ENCODE results near the gene ARHGAP24.

The ARHGAP24 gene

DNA sequence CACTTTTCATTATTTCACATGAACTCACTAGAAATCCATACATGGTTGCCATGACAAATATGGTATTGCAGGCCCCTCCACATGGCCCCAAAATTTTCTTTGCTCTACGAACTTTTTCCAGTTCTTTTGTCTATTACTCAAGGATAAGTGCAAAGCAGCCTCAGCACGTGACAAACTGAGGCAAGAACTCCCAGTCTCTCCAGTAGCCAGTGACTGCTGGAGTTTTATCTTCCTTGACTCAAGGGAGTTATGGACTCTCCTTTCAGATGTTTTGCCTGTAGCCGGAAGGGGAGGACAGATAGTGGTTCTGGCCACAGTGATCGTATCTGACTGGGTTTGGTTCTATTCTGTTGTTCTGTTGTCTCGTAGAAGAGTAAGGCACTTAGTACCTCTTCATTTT lies 105.5 kb downstream of the ARHGAP24 start:
- TF ChIP-seq ZFX (IDR thresholded peaks at IDR 0.05; ENCODE audit: borderline replicate concordance): no peak
- TF ChIP-seq, protein P1, sequence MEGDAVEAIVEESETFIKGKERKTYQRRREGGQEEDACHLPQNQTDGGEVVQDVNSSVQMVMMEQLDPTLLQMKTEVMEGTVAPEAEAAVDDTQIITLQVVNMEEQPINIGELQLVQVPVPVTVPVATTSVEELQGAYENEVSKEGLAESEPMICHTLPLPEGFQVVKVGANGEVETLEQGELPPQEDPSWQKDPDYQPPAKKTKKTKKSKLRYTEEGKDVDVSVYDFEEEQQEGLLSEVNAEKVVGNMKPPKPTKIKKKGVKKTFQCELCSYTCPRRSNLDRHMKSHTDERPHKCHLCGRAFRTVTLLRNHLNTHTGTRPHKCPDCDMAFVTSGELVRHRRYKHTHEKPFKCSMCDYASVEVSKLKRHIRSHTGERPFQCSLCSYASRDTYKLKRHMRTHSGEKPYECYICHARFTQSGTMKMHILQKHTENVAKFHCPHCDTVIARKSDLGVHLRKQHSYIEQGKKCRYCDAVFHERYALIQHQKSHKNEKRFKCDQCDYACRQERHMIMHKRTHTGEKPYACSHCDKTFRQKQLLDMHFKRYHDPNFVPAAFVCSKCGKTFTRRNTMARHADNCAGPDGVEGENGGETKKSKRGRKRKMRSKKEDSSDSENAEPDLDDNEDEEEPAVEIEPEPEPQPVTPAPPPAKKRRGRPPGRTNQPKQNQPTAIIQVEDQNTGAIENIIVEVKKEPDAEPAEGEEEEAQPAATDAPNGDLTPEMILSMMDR (IDR thresholded peaks at IDR 0.05): no peak
- H3K27ac ChIP-seq: no peak overlapping the region

DNA sequence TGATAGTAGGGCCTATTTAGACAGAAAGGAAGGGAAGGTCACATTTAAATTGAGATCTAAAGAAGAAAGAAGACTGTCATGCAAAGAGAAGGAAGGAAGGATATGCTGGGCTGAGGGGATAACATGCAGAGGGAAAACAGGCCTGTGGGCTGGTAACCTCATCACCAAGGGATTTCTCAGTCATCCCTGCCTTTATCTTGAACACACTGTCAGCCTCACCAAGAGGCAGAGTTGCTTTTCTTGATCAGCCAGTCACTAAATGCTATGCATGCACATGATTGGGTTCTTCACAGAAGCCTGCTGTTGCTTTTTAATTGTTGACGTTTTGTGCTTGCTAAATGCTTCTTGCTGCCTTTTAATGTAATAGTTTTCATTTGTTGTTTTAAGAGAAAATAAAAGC lies 113.0 kb downstream of the ARHGAP24 start:
- TF ChIP-seq, protein P1 (IDR thresholded peaks at IDR 0.05): no peak
- TF ChIP-seq ZFX (IDR thresholded peaks at IDR 0.05; ENCODE audit: borderline replicate concordance): no peak

DNA sequence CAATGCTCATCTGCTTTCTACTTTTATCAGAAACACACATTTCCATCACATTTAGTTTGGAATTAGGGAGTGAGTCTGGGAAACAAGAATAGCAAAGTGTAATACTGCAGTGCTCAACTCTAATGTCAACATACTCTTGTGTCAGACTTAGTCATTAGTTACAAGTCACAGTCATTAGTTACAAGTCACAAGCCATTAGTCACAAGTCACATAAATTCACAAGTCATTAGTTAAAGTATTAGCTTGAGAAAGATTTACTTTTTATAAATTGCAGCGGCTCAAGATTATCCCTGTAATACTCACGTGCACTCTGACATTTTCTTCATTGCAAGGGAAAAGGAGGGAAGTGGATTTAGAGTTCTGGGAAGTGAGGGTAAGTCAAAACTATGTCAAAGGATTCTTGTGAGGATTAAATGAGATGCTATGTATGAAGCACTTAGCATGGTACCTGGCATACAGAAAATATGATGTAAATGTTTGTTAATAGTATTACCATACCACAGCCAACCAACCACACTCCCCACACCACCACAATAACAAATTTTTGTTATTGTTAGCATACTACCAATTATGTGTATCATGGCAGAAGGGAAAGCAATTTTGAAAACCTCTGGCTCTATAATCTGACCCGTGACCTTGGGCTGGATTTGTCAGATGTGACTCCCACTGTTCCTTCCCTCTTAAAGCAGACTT lies 116.6 kb downstream of the ARHGAP24 start:
- TF ChIP-seq, protein P1 (IDR thresholded peaks at IDR 0.05): no peak
- TF ChIP-seq ZFX (IDR thresholded peaks at IDR 0.05; ENCODE audit: borderline replicate concordance): no peak
- no peak overlapping the region for H3K27ac ChIP-seq

More for the DNA sequence above, 113.0 kb downstream of the ARHGAP24 start:
- H3K27ac ChIP-seq: no peak overlapping the region

DNA sequence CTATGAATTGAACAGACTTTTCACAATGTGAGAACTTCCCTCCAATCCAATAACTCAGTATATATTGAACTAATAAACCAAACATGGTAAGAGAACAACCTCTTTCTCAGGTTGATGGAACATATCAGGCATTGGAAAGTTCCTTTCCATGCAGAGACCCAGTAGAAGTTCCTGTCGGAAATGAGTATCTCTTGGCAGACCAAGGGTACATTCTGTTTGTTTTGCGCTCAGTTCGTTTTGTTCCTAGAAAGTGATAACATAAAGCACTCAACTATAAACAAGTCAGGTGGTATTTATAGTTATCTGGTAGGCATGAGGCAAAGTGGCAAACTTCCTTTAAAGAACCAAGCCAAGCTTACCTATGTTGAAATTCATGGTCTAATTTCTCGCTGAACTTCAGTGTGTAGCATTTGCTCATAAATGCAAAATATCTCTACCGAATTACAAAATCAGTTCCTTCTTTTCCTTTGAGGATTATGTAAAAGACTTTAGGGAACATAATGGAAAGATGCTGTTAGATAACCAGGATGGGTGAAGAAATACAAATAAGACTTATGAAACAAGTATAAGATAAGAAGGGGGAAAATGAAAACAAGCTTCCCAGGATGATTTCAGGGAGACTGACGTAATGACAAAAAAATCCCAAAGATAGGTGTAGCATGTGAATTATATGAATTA lies 120.3 kb downstream of the ARHGAP24 start:
- TF ChIP-seq, protein P1 (IDR thresholded peaks at IDR 0.05): no peak
- no peak for TF ChIP-seq ZFX (IDR thresholded peaks at IDR 0.05; ENCODE audit: borderline replicate concordance)

DNA sequence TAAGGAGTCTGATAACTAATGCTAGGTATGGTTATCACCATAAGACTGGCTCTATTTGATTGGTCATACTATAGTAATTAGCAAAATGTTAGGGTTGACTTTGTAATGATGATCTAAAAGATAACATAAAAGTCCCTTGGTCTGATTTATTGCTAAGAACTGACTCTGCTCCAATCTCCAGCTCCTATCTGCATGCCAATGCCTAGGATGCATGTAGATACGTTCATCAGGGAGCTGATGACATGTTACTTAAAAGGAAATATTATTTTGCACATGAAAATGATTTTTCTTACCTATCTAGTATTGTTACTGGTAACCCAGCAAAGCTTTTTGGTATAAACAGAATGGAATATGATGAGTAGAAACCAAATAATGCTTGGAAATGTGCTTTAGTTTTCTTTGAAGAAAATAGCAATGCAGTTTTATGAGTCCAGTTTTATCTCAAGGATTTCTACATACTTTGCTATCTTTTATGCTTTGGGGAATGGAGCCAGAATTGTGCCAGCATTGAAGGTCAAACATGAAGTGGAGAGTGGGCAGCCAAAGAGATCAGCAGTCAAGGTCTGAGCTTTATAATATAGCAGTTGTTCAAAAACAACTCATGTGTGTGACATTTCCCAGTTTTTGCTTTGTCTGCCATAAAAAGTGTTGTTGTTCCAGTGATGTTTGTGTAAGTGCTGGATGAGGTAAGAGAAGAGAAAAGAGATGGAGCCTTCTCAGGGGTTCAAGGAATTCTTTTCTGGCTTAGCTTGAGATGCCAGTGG lies 121.0 kb downstream of the ARHGAP24 start:
- no peak overlapping the region for H3K27ac ChIP-seq
- TF ChIP-seq, protein P1 (IDR thresholded peaks at IDR 0.05): no peak
- TF ChIP-seq ZFX (IDR thresholded peaks at IDR 0.05; ENCODE audit: borderline replicate concordance): no peak

More for the DNA sequence above, 120.3 kb downstream of the ARHGAP24 start:
- no peak overlapping the region for H3K27ac ChIP-seq

DNA sequence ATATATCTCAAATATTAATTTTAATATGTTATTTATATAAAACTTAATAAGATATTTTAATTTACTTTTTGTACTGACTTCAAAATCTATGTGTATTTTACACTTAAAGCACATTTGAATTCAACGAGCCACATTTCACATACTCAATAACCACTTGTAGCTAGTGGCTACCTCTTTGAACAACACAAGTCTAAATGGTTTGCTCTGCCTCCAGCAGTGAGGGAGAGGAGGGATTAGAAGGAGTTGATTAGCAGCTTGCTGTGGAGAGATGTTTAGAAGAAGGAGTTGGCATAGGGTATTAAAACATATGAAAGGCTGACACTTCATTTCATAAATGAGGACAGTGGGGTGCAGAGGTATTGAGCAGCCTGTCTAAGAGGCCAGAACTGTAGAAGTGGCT lies 124.0 kb downstream of the ARHGAP24 start:
- H3K27ac ChIP-seq: no peak overlapping the region
- TF ChIP-seq ZFX (IDR thresholded peaks at IDR 0.05; ENCODE audit: borderline replicate concordance): no peak
- TF ChIP-seq, protein P1 (IDR thresholded peaks at IDR 0.05): no peak

Measured in 22Rv1 (cell line).